Putamen (tissue), 1 donor: Measurements from ENCODE around the gene SH2D7.

Experiments used
- DNase-seq: peaks from one replicate; pipeline ENCODE4 v3.0.0-alpha.2; 2016; ENCODE audit warnings: low spot score

The SH2D7 gene

DNA sequence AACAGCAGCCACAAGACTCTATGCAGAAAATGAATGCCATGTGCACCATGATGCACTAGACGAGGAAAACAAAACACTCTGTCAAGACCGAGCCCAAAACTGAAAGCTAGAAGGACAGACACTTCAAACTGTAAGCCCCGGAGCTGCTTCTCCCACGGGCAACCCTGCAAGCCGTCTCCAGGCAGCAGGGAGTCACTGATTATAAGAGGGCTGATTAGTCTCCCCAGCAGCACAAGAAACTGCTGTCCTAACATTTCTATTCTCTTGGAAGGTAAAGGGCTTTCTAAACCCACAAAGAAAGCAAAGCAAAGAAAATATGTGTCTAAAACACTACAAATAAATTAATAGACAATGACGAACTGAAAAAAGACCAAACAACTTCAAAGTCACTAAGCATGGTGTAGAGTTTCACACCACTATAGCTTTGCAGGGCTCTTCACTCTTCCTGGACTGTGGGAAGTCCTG, 30.4 kb upstream of the SH2D7 start:
- no peak for DNase-seq

DNA sequence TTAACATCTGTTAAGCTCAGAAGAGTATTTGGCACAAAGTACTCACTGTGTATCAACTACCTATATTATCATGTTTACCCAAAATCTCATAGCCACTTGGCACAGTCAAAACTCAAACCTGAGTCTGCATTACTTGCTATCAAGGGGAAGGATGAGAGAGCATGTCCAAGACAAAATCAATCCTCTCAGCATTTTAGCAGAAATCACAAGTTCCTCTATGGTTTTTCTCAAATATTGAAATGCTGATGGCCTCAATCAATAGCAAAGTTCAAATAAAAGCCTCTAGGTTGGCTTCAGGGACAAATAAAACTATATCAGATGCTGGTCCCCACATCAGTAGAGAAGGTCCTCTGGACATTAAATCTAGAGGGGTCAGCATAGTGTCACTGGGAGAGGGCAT, 29.1 kb upstream of the SH2D7 start:
- no peak for DNase-seq

DNA sequence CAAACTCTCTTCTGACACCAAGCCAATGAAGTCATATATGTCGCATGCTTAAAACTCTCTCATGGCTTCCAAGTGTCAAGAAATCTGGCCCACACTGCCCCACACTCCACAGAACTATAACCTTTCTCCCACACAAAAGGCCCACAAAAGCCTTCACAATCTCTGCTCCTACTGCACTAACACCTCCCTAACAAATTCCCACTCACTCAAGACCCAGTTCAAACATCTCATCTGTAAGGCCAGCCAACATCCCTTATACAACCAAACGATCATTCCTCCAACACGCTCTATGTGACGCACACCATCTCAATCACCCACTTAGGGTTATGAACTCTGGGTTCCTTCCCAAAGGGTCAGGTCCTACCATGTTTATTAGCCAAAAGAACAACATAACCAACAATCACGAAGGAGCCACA, 28.4 kb upstream of the SH2D7 start:
- no peak for DNase-seq

DNA sequence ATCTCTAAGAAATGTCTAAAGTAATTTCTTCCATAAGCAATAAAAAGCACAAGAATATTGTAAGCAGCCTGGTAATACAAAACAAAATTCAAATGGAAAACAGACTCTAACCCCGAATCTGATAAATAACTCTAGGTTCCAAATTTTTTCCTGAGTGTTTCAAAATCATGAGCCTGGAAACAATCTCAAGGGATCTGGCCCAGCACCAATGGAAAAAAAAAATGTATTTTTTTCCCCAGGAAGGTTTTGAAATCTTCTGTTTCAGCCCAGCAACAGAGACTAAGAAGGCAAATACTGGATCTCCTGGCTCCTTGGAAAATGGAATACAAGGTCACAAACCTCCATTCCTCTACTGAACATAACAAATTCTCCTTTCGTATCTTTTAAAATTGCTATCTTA, 27.8 kb upstream of the SH2D7 start:
- DNase-seq = no peak

DNA sequence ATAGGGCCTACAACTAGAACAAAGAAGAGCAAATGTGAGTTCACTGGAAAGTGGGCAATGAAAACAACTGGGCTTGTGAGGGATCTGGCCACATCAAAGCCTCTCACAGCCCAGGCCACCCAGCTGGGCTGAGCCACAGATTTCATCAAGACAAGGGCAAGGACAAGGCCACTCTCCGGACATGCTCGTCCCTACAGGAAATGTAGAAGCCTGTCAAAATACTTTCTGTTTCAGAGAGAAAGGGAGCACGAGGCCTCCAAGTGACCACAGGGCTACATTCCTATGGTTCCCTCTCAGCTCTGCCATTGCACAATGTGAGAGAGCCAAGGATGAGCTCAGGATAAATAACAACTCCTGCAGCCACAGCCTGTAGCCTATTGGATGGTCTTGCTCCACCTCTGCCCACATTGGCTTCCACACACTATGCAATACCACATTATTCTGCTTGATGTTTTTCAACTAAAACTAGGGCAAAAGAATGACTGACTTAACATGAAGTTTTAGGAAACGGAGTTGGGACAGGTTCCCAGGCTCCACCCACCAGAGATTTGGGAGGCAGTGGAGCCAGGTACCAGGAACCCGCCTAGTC, 27.0 kb upstream of the SH2D7 start:
- no peak for DNase-seq

DNA sequence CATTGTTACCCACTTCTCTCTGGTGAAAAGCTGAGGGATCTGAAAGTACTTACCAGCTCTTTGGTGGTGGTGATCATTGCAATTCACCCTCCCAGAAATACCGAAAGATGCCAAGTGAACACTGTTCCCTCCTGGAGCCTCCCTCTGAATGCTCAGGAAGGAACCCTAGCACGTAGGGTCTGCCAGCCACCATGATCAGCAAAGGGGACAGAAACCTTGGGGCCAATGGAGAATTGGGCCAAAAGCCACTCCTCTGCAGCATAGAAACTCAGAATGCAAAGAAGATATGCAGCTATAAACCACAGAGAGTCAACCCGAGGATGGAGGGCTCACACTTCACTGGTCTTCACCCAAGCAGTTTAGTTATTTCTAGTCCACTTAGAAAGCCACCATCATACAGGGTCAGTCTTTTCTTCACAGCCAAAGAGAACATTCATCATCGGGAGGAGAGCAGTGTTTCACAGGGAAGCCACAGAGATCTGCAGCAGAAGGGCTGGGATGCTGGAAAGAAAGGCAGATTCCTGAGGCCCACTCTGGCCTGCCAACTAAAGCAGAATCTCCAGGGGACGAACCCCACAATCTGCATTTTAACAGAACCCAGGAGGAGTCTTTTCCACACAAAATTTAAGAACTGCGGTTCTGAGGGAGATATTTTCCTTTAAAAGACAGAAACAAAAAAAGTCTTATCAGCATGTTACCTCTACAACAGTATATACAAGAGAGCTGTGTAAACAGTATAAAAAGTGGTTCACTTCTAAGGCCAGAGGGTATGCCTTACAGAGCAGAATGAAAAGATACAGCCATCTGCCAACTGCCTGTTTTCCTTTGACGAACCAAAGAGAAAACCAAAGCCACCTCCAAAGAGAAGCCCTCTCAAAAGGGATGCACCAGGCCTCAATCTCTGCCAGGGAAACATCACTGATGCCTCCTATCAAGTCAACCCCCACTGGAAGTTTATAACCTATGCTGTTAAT, 26.1 kb upstream of the SH2D7 start:
- no peak for DNase-seq

DNA sequence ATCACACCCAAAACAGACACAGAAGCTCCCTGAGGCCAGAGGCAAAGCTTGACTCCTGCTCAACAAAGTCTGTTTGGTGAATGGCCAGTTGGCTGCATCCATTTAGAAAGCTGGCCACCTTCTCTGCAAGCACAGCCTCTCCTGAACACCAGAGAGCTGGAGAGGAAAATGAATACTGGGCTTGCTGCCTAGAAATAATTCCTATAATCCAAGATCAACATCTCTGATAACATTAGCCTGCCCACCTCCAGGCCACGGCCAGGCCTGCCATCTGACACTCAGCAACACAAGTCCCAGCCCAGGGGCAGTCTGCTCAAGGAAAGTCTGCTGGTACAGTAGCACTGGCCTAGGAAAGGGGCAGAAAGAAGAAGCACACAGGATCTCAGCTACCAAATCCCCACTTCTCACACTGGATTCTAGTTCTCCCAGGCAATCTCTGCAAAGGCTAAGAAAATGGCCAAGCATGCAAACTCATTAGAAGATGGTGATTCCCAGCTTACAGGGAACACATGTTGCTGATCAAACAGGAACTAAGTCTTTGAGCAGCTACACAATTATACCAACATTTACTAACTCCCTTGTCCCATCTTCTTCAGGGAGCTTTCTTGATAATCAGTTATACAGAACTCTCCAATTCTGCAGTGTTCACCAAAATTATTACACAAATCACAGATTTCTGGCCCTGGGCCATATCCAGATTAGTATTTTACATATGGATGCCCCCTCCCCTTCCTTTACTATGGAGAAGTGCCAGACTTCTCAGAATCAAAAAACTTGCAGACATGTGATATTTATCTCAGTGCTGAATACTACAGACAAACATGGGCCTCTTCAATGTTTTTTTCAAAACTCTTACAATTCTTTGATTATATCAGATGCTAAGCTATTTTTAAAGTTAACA, 24.8 kb upstream of the SH2D7 start:
- no peak for DNase-seq

DNA sequence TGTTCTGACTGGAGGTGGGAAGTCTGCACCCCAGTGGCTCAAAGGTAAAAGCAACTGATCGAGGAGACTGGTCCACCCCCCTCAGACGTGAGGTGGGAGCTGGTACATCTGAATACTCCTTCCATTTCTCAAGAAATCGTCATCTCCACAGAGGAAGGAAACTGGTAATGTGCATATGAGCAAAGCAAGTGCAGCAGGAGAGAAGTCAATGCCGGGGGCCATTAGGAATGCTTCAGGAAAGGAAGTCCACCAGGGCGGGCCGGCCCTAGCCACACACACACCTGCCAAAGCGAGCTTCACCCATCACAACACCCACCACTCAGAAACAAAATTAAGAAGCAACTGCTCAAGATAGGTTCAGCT, 23.3 kb upstream of the SH2D7 start:
- DNase-seq = no peak

DNA sequence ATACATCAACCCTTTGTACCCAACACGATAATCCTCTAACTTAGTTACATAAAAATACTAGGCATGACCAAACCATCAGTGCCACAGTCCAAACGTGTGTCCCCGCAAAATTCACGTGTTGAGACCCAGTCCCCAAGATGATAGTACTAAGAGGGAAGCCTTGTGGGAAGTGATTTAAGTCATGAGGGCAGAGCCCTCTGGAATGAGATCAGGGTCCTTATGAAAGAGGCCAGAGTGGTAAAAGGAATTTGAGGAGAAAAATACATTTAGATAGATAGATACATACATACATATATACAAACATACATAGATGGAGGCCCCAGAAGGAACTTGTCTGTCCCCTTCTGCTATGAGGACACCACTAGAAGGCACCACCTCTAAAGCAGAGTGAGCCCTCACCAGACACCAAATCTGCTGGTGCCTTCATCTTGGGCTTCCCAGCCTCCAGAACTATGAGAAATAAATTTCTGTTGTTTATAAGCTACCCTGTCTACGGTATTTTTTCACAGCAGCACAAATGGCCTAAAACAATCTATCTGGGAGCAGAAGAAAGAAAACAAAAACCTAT, 22.8 kb upstream of the SH2D7 start:
- DNase-seq = no peak

DNA sequence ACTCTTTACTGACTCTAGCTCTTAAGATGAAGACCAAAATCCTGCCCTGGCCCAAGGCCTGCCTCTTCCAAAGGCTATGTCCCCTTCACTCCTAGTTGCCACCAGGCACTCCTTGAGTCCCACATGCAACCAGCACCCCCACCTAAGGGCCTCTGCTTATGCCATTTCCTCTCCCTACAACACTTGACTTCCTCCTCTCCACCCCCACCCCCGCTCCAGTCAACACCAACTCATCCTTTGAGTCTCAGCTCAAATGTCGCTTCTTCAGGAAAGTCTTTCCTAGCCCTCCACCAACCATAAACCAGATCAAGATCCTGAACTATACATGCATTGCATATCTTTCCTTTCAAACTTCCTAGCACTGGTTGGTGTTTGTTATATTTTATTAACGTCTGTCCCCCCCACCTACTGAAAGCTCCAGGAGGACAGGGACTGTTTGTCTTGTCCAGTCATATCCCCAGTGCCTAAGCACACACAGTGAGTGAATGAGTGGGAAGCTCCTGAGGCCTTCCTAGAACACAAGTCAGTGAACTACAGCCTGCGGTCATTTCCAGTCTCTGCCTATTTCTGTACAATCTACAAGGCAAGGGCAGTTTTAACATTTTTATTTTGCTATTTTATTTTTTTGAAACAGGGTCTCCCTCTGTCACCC, 22.2 kb upstream of the SH2D7 start:
- DNase-seq = no peak

DNA sequence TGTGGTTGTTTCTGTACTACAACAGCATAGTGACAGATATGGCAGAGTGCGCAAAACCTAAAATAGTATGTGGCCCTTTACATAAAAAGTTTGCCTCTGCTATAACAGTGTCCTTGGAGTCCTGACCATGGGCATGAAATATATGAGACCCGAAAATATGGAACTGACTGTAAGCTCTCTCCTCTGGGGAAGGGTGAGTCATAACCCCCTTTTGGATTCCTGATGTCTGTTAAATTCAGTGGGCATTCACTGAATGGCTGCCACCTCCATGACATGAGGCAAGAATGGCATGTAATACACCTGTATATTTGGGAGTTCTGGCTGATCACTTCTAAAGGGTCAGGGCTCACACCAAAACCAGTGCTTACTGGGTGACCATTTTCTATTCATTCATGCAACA, 21.0 kb upstream of the SH2D7 start:
- DNase-seq = no peak

DNA sequence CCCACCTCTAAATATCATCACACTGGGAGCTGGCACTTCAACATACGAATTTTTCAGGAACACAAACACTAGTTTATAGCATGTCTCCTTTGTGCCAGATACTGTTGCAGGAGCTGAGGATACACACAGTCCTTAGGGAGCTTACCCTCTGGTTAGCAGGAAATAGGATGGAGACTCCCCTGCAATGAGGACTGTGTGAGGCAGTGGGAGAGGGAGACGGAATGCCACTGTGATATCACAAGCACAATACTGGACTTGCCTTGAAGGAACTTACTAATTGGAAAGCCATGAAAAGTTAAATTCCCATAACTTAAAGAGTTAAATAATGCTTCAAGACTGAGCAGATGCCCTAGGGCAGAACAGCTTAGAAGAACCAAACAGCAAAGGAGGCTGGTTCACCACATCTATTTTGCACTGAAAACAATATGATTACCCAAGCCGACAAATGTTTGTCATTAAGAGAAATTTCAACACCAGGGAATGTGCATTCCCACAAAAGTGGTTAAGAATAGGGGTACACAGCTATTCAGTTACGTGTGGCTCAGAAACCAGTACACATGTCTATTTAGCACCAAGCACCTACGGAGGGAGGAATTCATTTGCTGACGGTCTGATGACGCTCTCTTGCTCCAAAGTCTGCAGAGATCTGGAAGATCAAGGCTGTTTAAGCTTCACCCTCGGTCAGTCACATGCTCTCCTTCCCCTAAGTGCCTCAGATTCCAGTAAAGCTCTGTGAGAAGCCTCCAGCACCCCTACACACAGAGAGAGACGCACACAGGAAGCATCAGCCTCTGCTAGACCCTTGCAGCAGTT, 20.1 kb upstream of the SH2D7 start:
- DNase-seq = no peak

DNA sequence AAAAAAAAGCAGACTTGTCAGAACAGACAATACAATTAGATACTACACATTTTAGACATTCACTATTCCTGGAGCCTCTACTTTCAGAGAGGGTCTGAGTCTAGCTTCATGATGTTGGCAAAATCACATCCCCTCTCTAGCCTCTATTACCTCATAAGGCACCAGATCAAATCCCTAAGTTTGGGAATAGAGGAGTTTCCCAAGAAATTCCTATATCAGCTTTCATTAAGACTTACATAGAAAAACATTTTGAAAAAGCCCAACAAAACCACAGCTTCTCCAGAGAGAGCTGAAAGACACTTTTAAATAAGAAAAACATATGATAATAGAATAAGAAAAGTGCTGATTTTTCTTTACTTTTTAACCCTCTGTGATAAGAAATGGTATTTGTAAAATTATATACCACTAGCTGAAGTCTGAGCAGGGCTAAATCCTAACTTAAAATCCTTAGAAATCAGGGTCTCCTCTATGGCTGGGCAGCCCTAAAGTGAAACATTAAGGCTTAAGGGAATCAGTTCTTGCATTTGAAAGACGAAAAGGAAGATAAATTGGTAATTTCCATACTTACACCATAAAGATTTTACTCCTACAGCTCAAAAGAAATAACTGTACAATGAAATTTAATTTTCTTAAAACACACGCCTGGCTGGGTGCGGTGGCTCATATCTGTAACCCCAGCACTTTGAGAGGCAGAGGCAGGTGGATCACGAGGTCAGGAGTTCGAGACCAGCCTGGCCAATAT, 19.1 kb upstream of the SH2D7 start:
- DNase-seq = no peak

DNA sequence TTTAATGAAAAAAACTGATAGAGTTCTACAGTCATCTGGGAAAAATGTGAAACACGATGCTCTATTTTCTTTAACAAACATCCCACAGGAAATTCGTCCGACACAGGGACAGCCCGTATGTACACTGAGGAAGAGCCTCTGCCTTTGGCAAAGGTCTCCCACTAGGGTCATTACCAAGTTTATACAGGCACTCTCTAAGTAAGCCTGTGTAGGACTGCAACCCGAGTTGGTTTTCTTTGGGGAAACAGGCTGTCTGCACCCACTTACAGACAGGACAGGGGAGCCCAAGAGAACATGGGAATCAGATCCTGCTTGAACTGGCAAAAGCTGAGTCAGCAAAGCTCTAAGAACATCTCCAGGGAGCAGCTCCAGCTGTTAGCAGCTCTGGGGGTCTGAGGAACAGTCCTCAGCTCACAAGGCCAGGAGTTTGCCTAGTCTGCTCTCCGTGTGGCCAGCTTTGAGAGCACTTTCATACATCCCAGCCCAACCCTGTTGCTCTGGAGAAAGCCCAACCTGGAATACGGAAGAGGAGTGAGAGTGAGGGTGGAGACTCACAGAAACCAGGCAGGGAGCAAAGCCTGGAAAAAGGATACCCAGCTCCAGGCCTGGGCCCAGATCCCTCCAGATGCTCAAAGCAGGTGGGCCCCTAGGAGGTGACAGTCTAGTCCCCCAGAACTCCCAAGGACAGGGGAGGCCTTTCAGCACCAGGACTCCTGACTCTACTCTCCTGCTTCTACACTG, 16.7 kb upstream of the SH2D7 start:
- no peak for DNase-seq

DNA sequence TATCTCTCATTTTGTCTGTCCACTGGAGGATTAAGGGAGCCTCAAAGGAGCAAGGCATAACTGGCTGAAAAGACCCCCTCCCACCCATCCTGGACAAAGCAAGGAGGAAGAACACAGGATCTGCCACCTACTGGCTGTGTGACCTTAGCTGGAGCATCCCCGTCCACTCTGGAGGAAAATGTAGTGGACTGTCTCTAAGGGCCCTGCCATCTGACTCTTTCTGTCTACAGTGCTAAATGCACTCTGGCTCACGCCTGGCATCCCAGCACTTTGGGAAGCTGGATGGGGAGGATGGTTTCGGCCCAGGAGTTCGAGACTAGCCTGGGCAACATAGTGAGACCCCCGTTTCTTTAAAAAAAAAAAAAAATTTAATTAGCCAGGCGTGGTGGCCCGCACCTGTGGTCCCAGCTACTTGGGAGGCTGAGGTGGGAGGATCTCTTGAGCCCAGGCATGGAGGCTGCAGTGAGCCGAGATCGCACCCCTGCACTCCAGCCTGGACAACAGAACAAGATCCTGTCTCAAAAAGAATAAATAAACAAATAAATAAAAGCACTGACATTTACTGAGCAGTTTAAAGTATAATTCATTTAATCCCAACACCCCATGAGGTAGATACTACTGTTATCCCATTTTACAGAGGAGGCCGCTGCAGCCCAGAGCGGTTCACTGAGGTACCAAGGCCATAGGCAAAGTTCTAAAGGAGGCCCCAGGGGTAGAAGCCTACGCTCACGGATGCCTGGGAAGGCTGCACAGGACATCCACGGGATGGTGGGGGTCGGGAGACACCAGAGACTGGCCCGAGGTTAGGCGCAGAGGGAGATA, 15.9 kb upstream of the SH2D7 start:
- no peak for DNase-seq

DNA sequence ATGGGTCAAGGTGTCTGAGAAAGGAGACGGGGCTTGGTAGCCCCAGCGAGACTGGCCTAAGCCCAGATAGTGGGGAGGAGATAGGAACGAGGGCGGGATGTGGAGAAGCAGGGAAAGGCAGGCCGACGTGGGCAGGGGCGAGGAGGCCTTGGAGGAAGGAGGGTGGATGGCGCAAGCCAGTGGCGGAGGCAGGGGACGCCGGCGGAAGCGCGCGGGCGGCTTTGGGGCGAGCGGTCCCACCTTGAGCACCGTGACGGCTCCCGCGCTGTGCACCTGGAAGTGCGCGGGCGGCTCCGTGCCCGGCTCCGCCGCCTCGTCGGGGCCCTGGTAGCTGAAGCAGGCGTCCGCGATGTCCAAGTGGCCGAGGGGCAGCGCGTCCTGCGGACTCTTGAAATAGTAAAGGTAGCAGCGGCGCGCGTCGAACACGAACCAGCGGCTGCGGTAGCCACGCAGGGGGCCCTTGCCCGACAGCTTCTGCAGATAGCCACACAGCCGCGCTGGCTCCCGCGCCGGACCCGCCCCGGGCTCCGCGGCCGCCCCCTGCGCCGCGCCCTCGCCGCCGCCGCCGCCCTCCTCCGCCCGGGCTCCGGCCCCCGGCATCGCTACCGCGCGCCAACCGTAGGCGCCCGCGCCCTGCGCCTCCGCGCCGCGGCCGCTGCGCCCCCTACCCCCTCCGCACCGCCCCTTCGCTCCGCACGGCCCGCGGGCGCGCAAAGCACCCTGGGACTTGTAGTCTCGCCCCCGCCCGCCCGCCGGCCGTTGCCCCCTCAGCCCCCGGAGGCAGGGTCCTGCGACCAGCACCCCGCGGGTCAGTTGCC, 15.1 kb upstream of the SH2D7 start, which contains the start of gene TBC1D2B:
TSS of gene TBC1D2B (minus strand) at position 659 of the 818 bp plus-strand sequence. CDS start at position 600, 59 bp downstream.
- peak; percentile 69 for DNase-seq

DNA sequence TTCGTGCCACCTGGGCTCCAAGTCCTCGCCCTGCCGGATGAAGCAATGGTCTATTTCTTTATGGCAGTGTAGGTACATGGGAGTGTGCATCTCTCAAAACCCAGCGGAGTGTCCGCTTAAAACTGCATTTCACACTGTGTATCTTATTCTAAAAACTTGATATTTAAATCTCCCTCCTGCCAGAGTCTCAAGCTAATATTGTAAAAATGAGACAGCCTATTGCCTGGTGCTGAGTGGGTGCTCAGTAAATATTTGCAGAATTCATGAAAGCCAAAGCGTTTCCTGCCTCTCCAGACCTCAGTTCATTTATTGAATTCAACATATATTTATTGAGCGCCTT, 14.5 kb upstream of the SH2D7 start:
- DNase-seq = no peak
